ENCODE measurements around the gene TRIM58. TPM values are rescaled to one million over a fixed set of nuclear protein-coding genes. Genes with fewer than 3 reads are reported as not detected.

TRIM58 gene
- total and polyA plus RNA-seq, 2 experiments from 2014 or later: 2.2 to 2.7 TPM

DNA sequence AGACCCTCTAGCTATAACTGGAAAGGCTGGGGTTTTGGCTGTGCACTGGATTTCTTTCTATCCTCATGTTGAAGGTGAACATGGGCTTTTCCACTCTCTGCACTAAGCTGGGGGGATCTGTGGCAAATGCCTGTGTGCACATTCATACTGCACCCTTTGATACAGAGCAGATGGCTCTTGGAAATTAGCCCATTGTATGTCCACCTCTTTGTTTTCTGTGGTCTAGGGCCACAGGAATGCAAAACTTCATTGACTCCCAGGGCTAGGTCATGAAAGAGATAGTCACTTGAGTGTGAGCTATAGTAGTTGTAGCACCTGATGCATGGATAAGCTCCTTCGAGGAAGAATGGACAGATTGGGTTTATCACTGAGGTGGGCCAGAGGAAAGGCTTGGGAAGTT, 27.3 kb upstream of the TRIM58 start:
- DNase-seq (ENCODE audit: low read depth in 1 of 2, low spot score in 1 of 2): no peak
- H3K36me3 ChIP-seq: no peaks in the 10 kb centered on the region
- no peak overlapping the region for H3K27ac ChIP-seq
- no peaks in the 10 kb centered on the region for H3K9me3 ChIP-seq (ENCODE audit: low read depth)
- no peak overlapping the region for H3K4me3 ChIP-seq
- H3K27me3 ChIP-seq: no peaks in the 10 kb centered on the region
- H3K4me1 ChIP-seq (ENCODE audit: low read depth): no peaks in the 10 kb centered on the region
- TF ChIP-seq, protein P1, sequence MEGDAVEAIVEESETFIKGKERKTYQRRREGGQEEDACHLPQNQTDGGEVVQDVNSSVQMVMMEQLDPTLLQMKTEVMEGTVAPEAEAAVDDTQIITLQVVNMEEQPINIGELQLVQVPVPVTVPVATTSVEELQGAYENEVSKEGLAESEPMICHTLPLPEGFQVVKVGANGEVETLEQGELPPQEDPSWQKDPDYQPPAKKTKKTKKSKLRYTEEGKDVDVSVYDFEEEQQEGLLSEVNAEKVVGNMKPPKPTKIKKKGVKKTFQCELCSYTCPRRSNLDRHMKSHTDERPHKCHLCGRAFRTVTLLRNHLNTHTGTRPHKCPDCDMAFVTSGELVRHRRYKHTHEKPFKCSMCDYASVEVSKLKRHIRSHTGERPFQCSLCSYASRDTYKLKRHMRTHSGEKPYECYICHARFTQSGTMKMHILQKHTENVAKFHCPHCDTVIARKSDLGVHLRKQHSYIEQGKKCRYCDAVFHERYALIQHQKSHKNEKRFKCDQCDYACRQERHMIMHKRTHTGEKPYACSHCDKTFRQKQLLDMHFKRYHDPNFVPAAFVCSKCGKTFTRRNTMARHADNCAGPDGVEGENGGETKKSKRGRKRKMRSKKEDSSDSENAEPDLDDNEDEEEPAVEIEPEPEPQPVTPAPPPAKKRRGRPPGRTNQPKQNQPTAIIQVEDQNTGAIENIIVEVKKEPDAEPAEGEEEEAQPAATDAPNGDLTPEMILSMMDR (IDR thresholded peaks at IDR 0.05; ENCODE audit: low read depth, low read length): no peak

DNA sequence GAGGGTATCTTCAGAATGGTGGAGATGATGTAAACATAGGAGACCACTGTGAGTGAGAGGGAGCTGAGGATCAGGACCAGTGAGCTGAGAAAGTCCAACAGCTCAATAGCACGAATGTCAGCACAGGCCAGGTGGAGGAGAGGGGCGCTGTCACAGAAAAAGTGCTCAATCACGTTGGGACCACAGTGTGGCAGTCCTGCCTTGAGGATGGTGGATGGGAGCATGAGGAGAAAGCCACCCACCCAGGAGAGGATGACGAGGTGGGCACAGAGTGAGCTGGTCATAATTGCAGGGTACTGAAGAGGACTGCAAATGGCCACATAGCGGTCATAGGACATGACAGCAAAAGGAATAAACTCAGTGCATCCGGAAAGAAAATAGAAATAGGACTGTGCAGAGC, 23.4 kb upstream of the TRIM58 start:
- no peaks in the 10 kb centered on the region for H3K4me1 ChIP-seq (ENCODE audit: low read depth)

DNA sequence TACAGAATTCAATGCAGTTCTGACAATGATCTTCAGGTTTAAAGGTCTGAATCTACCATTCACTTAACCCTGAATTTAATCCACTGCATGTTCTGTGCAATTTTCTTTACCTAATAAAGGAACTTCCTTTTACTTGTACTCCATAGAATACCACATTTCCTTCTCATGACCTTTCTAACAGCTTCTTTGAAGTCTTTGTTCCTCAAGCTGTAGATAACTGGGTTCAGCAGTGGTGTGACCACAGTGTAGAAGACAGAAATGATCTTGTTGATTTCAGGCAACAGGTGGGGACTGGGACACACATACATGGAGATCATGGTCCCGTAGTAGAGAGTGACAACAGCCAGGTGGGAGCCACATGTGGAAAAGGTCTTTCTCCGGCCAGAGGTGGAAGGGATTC, 16.2 kb upstream of the TRIM58 start:
- Histone ChIP-seq H3K36me3 (no peaks in the 10 kb centered on the region), H3K27ac (no peak overlapping the region), H3K27me3 (no peaks in the 10 kb centered on the region), H3K4me1 (ENCODE audit: low read depth) (no peaks in the 10 kb centered on the region), H3K4me3 (no peak overlapping the region), H3K9me3 (ENCODE audit: low read depth) (no peaks in the 10 kb centered on the region)
- no peak for DNase-seq (ENCODE audit: low read depth in 1 of 2, low spot score in 1 of 2)
- TF ChIP-seq, protein P1 (IDR thresholded peaks at IDR 0.05; ENCODE audit: low read depth, low read length): no peak

More for the DNA sequence above, 23.4 kb upstream of the TRIM58 start:
- H3K27ac ChIP-seq: no peak overlapping the region
- H3K4me3 ChIP-seq: no peak overlapping the region
- TF ChIP-seq, protein P1 (IDR thresholded peaks at IDR 0.05; ENCODE audit: low read depth, low read length): no peak
- no peaks in the 10 kb centered on the region for H3K27me3 ChIP-seq
- H3K9me3 ChIP-seq (ENCODE audit: low read depth): no peaks in the 10 kb centered on the region
- no peaks in the 10 kb centered on the region for H3K36me3 ChIP-seq
- no peak for DNase-seq (ENCODE audit: low read depth in 1 of 2, low spot score in 1 of 2)

DNA sequence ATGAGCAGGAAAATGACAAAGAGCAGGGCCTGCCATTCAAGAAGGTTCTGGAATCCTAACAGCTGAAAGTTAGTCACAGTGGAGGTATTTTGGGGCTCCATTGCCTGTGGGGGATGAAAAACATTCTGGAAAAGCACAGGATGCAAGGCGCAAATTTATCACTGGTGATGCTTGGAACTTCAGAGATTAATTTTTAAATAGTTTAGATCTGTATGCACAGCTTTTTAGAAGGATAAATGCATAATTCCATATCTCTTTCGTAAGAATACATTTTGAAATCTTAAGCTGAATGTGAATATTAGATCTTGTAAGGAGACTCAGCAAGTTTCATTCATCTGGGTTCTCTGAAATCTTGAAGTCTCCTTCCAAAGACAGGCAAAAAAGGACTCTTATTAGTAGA, 15.2 kb upstream of the TRIM58 start, which contains the start of gene OR11L1:
Gene OR11L1, minus strand, starts transcription at position 101 of the 400 bp plus-strand sequence. Its CDS starts 0 bp downstream, at position 101.
- H3K36me3 ChIP-seq: no peaks in the 10 kb centered on the region
- H3K27me3 ChIP-seq: no peaks in the 10 kb centered on the region
- no peaks in the 10 kb centered on the region for H3K9me3 ChIP-seq (ENCODE audit: low read depth)
- H3K4me1 ChIP-seq (ENCODE audit: low read depth): no peaks in the 10 kb centered on the region
- H3K27ac ChIP-seq: no peak within 1 kb of the TSS
- no peak for DNase-seq (ENCODE audit: low read depth in 1 of 2, low spot score in 1 of 2)
- H3K4me3 ChIP-seq: no peak within 1 kb of the TSS
- TF ChIP-seq, protein P1 (IDR thresholded peaks at IDR 0.05; ENCODE audit: low read depth, low read length): no peak

DNA sequence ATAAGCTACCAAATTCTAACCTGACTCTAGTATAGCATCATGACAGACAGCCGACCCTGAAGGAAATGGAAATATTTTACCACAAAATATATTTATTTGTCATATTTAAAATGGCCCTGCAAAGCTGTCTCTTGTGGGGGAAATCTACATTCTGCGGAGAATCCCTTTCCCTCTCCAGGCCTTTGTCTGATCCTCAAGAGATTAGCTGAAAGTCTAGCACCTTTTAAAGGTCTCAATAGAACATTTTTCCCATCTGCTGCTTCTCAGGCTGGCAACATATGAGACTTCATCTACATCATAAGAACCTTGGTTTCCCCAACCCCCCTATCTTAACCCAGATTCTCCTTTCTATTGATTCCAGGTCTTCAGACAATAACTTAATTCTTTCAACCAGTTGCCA, 13.6 kb upstream of the TRIM58 start:
- Histone ChIP-seq H3K36me3 (no peaks in the 10 kb centered on the region), H3K27ac (no peak overlapping the region), H3K4me1 (ENCODE audit: low read depth) (no peaks in the 10 kb centered on the region), H3K4me3 (no peak overlapping the region), H3K9me3 (ENCODE audit: low read depth) (no peaks in the 10 kb centered on the region), H3K27me3 (no peaks in the 10 kb centered on the region)
- TF ChIP-seq, protein P1 (IDR thresholded peaks at IDR 0.05; ENCODE audit: low read depth, low read length): no peak
- no peak for DNase-seq (ENCODE audit: low read depth in 1 of 2, low spot score in 1 of 2)
